ENCODE results near the gene NCKAP5.

DNA sequence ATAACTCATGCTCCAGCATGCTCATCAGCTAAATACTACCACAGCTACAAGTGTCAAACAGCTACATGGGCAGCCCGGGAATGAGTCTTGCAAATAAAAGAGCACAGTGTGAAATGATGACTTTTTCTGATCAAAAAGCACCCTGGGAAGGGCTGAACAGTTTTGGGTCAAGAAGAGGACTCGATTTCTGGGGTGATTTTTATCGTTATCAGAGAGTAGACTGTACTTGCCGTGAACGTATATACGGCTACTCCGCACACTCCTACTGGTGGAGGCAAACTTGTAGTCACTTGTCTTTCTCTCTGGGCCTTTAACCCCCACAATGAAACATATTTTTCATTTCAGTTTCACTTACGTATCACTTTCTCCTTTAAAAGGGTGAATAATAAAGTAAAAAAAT is 54.4 kb downstream of the NCKAP5 start:
- TF ChIP-seq EZH2 (IDR thresholded peaks at IDR 0.05; ENCODE audit: borderline replicate concordance, insufficient read depth, low read depth, low read length, poor library complexity, severe bottlenecking): no peak
- TF ChIP-seq CTCF (IDR thresholded peaks at IDR 0.05): no peak
